ENCODE results near the gene ERAP2.

ERAP2 gene

DNA sequence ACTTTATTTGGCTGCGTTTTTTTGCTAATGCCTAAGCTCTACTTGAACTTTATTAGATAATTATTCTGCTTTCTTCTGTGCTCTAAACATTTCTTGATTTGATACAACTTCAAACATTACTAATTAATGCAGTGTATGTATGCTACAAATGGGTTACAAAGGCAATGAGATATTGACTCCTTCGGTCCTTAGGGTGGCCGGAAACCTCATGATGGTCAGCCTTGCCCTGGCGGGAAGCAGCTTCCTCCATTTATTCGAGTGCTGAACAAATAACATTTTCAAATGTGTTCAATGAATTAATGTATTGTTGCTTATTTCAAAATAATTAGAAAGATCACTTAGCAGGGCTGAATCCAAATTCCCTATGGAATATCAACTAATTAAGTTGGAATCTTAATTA, 55.7 kb downstream of the ERAP2 start:
- no peak for DNase-seq (ENCODE audit: low read depth)

DNA sequence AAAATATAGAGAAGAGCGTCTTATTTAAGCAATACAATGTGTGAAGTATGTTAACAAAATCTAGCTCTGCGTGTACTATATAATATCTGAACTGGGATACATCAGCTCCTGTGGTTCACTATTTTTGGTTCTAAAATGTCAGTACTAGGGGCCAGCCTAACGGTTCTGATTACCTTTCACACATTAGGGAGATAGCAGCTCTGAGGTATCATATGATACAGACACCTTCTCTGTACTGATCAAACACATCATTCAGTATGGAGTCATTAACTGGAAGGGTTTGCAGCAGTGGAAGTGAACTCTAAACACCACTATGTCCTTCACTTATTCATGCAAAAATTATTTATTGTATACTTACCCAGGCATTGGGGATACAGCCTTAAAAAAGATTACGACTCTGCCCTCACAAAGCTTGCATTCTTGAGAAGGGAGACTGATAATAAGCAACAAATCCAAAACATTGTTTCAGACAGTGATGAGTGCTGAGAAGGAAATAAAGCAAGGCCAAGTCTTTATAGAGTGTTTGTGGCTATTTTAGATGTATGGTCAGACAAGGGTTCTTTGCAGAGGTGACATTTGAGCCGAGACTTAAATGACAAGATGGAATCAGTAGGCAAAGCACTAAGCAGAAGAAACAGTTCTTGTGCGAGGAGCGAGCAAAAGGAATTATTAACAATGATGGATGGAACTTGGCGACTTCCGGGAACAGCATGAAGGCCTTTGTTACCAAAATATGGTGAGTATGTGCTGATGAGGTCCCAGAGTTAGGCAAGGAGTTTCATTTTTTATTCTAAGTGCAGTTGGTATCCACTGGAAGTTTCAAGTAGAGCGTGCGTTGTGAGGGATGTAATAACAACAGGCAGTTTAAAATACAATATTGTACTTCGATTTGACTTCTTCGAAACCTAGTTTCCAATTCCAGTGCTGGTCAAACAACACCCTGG, 57.7 kb downstream of the ERAP2 start:
- DNase-seq (ENCODE audit: low read depth) = no peak

DNA sequence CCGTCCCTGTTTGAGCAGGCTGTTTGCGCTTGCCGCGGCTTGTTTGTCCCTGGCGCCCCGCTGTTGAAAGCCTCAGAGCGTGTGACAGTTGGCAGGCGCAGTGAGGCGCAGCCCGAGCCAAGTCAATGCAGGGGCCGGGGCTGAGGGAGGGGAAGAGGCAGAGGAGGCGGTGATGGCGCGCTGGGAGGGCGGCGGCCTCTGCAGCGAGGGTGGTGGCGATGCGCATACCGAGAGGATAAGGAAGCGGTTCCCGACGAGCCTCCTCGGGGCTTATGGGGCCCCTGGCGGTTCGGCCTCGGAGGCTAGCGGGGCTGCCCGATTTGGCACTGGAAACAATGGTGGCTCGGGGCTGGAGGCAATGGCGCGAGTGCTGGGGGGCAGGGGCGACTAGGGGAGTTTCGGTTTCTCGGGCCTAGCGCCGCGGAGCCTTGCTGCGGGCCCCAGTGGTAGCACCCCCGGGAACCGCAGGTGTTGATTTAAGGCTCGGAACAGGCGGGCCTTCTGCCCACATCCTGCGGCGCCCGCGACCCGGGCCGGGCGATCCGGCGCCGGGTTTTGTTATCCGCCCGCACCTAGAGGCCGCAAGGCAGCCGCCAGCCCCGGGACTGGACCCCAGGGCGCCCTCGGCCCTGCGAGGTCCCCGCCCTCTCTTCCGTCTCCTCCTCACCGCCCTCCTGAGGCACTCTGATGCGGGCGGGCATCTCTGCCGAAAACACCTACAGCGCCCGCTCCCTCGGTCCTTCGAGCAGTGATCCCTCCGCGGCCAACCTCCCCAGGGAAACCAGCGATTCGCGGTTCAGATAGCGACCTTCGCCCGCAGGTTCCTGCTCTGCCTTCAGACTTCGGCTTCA, 58.6 kb downstream of the ERAP2 start:
- peak; percentile 60 for DNase-seq (ENCODE audit: low read depth)

DNA sequence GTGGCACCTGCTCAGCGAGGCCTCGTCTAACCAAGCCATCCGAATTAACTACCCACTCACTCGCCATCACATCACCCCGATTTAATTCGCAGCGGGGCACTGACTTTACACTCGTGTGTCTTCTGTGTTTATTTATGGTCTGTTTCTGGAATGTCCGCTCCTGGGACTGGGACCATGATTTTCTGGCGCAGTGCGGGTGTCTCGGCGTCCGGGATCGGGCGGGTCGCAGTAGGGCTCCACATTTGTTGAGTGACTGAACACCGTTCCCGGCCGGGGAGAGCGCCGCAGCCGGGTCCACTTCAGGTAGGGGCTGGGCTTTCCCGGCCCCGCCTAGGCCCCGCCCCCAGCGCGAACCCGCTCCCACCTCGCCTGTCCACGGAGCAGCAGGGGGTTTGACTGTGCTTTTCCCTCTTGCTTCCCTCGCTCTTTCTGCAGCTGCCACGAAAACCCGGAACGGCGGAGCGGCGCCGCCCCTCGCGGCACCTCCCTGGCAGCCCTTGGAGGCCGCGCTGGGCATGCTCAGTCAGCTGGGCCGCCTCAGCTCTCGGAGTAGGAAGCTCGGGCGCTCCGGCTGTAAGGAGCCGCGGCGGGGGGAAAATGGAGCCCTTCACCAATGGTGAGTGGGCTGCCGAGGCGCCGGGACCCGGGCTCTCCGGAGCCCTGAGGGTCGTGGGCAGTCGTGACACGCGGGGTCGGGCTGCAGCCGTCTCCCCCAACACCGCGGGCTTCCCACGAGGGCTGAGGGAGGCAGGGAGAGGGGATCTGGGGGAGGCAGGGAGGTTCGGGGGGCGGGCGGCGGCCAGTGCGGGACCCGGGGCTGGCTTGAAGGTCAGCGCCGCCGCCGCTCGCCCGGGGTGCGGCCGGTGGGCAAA, 59.5 kb downstream of the ERAP2 start, which contains the start of gene LNPEP:
LNPEP (plus strand) TSS at position 522 of the 872 bp plus-strand sequence; CDS start at position 598, 76 bp downstream.
- peak; percentile 85 for DNase-seq (ENCODE audit: low read depth)

DNA sequence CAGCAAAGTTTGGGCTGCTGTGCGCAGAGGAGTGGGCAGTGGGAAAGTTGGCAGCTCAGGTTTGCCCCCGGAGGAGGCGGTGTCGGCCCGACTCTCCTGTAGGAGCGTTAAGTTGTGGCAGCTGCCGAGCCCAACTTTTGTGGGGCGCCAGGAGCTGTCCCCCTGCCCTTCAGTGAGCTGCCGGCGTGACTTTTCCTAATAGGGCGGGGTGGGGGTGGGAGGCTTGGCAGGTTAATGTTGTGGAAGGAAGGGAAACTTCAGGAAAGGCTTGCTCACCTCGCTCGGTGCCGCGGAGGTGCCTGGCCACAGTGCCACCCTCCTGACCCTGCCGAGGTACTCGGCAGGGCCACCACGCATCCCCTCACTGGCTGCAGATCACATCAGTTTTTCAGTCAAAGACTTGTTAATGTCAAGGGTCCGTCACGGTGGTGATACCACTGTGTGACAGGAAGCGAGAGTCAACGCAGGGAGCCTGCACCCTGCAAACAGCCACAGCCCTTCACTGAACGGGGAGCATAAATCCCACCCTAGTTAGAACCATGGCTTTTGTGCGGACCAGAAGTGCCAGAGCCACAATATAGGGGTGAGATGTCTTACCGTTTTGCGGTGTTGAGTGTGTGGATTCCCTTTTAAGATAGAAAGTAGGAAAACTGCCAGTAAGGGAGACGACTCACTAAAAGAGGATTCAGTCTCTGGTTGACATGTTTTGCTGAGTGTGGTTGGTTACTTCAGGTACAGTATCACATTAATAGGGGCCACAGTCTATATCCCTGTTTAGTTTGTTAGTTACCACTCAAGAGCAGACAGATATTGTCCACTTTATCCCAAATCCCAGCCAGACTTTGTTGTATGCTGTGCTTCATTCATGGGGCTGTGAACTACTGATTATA, 60.4 kb downstream of the ERAP2 start:
- DNase-seq (ENCODE audit: low read depth) = no peak

DNA sequence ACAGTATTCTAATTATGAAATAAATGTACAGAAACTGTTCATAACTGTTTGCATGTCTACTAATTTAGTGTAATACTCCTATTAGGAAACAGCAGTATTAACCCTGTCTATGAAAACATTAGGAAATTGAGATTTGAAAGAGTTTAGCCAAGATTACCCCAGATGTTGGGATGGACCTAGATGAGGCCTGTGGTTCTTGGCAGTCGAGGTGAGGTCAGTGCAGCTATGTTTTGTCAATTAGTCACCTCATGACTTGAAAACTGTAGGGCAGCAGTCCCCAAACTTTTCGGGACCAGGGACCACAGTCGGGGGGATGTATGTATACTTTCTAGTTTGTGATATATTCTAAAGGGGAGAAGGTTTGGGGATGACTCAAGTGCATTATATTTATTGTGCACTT, 64.3 kb downstream of the ERAP2 start:
- DNase-seq (ENCODE audit: low read depth) = no peak

GRCh38 chr5:96941140-96941539, 64.8 kb downstream of the ERAP2 start:
- DNase-seq (ENCODE audit: low read depth) = no peak

DNA sequence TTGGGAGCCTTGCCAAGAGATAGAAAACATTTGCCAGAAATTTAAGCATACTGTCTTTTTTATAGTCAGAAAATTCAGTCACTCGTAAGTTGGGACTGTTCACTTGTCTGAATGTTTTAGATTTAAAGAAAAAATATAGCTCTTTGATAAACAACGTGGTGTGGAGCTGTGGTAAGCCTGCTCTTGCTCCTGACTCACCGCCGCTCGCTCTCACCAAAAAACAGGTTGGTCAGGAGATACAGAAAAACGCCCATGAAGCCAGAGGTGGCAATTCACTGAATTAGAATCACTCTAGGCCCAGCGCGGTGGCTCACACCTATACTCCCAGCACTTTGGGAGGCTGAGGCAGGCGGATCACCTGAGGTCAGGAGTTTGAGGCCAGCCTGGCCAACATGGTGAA, 65.8 kb downstream of the ERAP2 start:
- no peak for DNase-seq (ENCODE audit: low read depth)

DNA sequence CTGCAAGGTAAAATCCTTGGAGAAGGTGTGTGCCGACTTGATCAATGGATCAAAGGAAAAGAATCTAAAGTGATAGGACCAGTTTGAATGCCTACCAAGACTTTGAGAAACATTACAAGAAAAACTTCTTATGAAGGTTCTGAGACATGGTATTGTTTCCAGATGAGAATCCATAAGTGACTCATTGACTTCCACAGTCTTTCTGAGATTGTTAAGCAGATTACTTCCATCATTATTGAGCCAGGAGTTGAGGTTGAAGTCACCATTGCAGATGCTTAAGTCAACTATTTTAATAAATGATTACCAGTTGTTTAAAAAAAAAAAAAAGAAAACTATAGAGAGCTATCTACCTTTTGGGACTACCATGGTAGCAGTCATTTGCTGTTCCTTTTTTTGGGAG, 66.6 kb downstream of the ERAP2 start:
- DNase-seq (ENCODE audit: low read depth) = no peak

- no peak for DNase-seq (ENCODE audit: low read depth)
Measured at GRCh38 chr5:96943799-96944198, 67.5 kb downstream of the ERAP2 start.

DNA sequence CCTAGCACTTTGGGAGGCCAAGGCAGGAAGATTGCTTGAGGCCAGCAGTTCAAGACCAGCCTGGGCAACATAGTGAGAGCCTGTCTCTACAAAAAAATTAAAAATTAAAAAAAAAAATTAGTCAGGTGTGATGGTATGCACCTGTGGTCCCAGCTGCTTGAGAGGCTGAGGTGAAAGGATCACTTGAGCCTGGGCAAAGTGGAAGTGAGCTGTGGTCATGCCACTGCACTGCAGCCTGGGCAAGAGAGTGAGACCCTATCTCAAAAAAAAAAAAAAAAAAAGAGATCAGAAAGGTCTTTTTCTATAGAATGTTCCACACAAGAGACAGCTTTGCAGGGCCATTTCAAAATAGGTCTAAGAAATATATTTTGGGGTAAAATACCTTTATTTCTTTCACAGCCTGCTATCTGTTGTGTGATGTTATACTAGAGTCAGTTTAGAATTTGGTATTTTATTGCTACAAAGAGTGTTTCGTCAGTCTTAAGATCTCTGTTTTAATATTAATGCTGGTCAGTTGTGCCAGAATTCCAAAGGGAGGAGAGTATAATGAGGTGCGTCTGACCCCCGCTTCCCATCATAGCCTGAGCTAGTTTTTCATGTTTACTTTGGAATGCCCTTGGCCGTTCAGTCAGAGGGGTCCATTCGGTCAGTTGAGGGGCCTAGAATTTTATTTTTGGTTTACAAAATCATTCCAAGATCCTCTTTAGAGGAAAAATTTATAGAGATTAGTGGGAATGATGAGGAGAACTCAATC, 69.0 kb downstream of the ERAP2 start:
- DNase-seq (ENCODE audit: low read depth) = no peak

DNA sequence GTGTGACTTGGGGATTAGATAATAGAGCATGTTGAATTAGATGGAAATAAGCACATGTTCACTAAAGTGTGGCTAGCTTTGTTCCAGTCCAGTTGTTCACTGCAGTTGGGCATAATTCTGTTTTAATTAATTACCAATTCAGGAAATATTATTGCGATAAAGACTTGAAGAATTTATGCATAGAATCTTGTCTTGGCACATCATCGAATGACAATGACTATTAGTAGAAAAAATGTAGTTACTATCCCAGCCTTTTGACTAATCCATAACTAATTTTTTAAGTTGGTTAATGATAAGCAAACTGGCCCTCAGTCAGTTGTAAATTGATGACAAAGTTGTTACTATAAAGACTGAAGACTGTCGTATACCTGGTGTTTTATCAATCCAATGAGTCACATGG, 70.1 kb downstream of the ERAP2 start:
- DNase-seq (ENCODE audit: low read depth) = no peak

- no peak for DNase-seq (ENCODE audit: low read depth)
Measured at GRCh38 chr5:96952118-96952750, 75.9 kb downstream of the ERAP2 start.

GRCh38 chr5:96952974-96953730, 76.9 kb downstream of the ERAP2 start:
- DNase-seq (ENCODE audit: low read depth) = no peak

DNA sequence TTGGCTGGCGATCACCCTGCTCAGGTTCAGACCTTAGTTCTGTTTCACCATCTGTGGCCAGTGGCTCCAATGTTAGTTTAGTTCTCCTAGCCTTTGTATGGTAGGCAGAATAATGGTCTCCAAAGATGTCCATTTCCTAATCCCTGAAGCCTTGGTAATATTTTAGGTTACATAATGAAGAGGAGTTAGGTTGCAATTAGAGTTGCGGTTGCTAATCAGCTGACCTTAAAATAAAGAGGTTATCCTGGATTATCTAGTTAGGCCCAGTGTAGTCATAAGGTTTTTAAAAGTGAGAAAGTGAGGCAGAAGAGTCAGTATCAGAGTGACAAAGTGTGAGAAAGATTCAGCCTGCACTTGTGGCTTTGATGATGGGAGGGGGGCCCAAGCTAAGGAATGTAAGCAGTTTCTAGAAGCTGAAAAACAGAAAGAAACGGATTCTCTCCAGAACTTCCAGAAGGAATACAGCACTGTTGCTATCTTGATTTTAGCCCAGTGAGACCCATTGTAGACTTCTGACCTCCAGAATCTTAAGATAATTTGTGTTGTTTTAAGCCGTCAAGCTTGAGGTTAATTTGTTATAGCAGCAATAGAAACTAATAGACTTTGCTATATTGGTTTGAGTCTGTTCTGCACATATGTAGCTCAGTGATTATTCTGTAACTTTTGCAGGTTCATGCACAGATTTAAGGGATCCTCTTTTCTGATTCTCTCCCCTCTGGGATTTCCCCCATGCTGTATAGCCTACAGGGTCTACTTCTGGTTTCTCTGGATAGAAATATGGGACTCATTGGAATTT, 81.2 kb downstream of the ERAP2 start:
- DNase-seq (ENCODE audit: low read depth) = no peak

DNA sequence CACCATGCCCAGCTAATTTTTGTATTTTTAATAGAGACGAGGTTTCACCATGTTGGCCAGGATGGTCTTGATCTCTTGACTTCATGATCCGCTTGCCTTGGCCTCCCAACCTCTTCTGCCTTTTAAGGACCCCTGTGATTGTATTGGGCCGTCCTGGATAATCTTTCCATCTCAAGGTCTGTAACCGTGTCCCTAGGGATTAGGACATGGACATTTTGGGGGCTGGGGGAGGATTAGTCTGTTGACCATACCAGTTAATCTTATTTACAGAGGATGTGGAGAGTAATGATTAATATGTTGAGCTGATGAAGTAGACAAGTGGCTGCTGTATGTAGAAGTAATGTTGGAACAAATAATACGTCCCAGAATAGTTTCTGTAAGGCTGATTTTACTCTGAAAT, 82.7 kb downstream of the ERAP2 start:
- DNase-seq (ENCODE audit: low read depth) = no peak

DNA sequence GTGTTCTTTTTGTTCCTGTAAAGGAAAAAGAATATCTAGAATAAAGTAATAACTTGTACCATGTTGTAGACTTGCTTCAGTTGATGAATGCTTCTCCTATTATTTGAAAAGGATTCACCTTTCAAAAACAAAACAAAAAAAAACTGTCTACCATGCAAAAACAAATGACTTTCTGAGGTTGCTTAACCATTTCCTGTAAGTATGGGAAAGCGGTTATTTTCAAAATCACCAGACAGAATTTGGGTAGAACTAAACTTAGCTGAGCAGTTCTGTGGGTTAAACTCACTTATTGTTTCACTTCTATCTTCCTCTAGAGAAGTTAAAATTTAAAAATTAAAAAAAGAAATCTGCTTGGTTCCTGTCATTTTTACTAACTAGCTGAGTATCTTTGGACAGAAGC, 84.8 kb downstream of the ERAP2 start:
- no peak for DNase-seq (ENCODE audit: low read depth)

- DNase-seq (ENCODE audit: low read depth) = no peak
Measured at GRCh38 chr5:96962540-96962991, 86.3 kb downstream of the ERAP2 start.
